Neural progenitor cell (in vitro differentiated cells): ENCODE measurements around the gene WWC1.

Experiments
- EZH2 ChIP-seq: fragments of 200-600 bp; sonication (generic); IDR thresholded peaks from 2 replicates; pipeline ENCODE4 v1.6.1; 2017; ENCODE audit warnings: antibody characterized with exemption, mild to moderate bottlenecking, moderate library complexity
- EZH2phosphoT487 ChIP-seq: fragments of 200-600 bp; sonication (generic); IDR thresholded peaks from 2 replicates; pipeline ENCODE4 v1.6.1; 2017; ENCODE audit warnings: antibody characterized with exemption
- TF ChIP-seq, protein P1 (sequence below): fragments of 200-600 bp; sonication (generic); IDR thresholded peaks from 2 replicates; pipeline ENCODE4 v1.5.1; 2017; ENCODE audit warnings: antibody characterized with exemption, mild to moderate bottlenecking

DNA sequence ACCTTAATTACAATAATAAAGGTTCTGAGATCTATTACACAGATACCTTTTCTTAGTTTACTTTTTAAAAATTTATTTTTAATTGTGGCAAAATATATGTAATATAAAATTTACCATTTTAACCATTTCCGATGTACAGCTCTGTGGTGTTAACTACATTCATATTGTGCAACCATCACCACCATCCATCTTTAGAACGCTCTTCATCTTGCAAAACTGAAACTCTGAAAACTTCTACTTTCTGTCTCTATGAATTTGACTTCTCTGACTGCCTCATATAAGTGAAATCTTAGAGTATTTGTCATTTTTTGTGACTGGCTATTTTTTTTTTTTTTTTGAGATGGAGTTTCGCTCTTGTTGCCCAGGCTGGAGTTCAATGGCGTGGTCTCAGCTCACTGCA is 26.8 kb downstream of the WWC1 start:
- TF ChIP-seq, protein P1, sequence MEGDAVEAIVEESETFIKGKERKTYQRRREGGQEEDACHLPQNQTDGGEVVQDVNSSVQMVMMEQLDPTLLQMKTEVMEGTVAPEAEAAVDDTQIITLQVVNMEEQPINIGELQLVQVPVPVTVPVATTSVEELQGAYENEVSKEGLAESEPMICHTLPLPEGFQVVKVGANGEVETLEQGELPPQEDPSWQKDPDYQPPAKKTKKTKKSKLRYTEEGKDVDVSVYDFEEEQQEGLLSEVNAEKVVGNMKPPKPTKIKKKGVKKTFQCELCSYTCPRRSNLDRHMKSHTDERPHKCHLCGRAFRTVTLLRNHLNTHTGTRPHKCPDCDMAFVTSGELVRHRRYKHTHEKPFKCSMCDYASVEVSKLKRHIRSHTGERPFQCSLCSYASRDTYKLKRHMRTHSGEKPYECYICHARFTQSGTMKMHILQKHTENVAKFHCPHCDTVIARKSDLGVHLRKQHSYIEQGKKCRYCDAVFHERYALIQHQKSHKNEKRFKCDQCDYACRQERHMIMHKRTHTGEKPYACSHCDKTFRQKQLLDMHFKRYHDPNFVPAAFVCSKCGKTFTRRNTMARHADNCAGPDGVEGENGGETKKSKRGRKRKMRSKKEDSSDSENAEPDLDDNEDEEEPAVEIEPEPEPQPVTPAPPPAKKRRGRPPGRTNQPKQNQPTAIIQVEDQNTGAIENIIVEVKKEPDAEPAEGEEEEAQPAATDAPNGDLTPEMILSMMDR: no peak
- TF ChIP-seq EZH2phosphoT487: no peak
- TF ChIP-seq EZH2: no peak
